Measurements from ENCODE around the gene RNF38.
"Not testable (repeated sequence)": the region's sequence is repeated elsewhere in the genome, so short reads cannot be mapped to it uniquely, and the experiment has no call there.

The RNF38 gene

DNA sequence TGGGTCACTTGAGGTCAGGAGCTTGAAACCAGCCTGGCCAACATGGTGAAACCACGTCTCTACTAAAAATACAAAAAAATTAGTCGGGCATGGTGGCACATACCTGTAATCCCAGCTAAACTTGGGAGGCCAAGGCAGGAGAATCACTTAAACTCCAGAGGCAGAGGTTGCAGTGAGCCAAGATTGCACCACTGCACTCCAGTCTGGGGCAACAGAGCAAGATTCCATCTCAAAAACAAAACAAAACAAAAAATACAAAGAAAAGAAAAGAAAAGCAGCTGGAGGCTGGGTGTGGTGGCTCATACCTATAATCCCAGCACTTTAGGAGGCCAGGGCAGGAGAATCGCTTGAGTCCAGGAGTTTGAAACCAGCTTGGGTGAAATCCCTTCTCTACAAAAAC lies 105.1 kb downstream of the RNF38 start:
- DNase-seq (ENCODE audit: low read depth, low spot score) = not testable (repeated sequence)

DNA sequence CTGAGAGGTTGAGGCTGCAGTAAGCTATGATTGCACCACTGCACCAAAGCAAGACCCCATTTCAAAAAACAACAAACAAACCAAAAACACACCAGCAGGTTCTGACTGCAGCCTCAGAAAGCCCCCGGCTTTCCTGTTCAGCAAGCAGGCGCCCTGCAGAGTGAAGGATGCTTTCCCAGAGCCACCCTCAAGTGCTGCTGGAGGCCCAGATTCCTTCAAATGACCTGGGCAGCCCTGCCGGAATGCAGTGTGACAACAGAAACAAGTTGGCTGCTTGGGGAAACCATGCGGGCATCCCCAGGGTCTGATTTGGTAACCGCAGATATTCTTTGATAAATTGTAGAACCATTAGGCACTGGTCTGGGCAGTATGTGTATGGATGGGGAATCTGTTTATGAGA lies 106.2 kb downstream of the RNF38 start:
- no peak for DNase-seq (ENCODE audit: low read depth, low spot score)

DNA sequence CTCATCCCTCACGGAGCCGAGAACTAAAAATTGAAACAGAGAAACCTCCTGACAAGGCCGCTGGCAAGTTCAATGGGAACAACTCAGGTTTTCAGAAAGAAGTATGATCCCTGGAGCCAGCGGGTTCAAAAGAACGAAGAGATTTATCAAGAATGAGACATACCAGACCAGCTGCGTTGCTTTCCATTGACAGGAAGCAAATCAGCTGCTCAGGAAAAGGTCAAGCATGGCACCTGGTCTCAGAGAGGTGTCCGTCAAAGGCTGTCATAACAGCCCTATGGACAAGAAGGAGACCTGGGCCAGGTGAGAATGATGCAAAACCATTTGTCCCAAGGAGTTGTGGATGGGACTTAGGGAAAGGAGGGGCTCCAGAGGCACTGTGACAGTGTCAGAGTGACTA lies 106.9 kb downstream of the RNF38 start:
- DNase-seq (ENCODE audit: low read depth, low spot score) = no peak

DNA sequence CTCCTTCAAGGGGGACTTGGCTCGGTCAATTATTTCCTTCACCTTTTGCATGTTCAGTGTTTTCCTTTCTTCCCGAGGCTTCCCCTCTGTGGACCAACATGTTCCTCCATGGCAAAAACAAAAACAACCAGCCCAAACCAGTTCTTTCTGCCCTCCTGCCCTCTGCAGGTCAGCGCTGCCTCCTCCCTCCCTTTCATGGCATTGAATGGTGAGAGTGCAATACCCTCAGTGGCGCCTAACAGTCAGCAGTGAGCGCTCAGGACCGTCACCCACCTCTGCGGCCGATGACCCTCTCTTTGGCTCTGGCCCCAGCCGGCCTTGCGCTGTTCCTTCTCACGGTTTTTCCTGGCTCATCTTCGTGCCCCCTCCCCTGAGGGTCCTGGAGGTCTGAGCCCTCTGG lies 107.4 kb downstream of the RNF38 start:
- no peak for DNase-seq (ENCODE audit: low read depth, low spot score)

DNA sequence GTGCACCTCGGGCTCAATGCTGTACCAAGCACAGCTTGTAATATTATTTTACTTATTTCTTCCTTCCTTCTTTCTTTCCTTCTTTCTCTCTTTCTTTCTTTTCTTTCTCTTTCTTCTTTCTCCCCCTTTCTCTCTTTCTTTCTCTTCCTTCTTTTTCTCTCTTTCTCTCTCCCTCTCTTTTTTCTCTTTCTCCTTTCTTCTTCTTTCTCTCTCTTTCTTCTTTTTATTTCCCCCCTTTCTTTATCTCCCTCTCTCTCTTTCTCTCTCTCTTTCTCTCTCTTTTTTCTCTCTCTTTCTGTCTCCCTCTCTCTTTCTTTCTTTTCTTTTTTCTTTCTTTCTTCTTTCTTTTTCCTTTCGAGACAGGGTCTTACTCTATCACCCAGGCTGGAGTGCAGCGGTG lies 109.1 kb downstream of the RNF38 start:
- DNase-seq (ENCODE audit: low read depth, low spot score) = no peak

DNA sequence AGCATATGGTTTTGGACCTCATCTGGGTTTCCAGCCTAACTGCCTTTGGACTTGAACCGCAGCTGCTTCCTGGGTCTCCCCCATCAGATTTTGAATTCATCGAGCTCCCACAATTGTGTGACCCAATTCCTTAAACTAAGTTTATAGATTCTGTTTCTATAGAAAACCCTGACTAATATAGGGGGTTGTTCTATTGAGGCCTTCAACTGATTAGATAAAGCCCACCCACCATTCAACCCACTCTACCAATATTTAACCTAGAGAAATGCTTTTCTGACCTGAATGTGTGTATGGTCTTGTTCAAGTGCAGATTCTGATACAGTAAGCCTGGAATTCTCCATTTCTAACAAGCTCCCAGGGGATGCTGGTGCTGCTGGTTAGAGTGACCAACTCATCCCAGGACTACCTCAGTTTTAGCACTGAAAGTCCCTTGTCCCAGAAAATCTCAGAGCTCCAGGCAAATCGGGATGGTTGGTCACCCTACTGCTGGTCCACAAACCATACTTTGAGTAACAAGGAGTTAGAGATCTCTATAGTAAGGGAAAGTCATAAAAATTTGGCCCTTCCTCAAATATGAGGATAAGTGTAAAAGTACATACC lies 110.1 kb downstream of the RNF38 start:
- no peak for DNase-seq (ENCODE audit: low read depth, low spot score)

DNA sequence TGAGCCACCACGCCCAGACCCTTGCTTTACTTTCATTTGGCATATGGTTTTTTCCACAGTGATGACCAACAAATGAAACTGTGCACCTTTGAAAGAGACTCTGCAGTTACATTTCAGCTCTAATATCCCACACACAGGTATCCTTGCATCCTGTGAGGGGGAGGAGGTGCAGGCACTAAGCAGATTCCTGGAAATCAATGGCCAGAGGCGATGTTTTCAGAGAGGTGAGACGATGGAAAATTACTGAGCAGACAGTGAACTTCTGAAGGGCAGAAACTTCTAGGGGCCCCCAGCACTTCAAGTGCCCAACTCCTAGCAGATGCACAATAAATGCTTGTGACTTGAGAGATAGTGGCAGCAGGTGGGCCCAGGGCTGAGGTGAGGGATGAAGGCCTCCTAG lies 112.0 kb downstream of the RNF38 start:
- DNase-seq (ENCODE audit: low read depth, low spot score) = no peak
